ENCODE measurements around the gene S100A1. TPM values are rescaled to one million over a fixed set of nuclear protein-coding genes. Genes with fewer than 3 reads are reported as not detected.
A peak's percentile ranks its signal among the peaks of the same experiment; 100 is the strongest.

Gene S100A1
- total and polyA plus RNA-seq, 2 experiments from 2014 or later, result 1.3 to 2.7 TPM

DNA sequence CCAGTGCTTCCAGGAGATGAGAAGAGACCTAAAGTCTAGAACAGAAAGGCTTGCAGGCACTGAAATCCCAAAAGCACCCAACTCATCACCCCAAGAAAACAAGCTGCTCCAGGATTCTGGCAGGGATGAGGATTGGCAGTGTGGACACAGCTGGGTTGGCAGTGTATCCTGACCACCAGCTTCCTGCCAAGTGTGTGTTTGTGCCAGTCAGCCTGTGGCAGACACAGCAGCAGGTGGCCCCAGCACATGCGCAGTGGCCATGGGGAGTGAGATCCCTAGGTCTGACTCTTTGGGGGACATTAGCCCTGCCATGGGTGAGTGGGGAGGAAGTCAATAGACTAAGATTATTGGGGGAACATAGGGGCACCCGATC lies 21.6 kb downstream of the S100A1 start:
- DNase-seq (ENCODE audit: low spot score), result no peak
- Histone ChIP-seq H2AFZ (no peak overlapping the region), H3K4me1 (ENCODE audit: insufficient read depth) (peaks cover 2% of the 10 kb centered on the region), H3K4me3 (no peak overlapping the region), H3K36me3 (replicated peaks; ENCODE audit: insufficient read depth, low read depth) (peaks cover 8% of the 10 kb centered on the region), H3K4me2 (no peak overlapping the region), H3K79me2 (peaks cover 3% of the 10 kb centered on the region), H3K27ac (no peak overlapping the region), H3K27me3 (no peaks in the 10 kb centered on the region), H4K20me1 (ENCODE audit: insufficient read depth, poor library complexity, severe bottlenecking) (no peaks in the 10 kb centered on the region), H3K9me3 (ENCODE audit: low read depth) (no peaks in the 10 kb centered on the region), H3K9me2 (replicated peaks; ENCODE audit: insufficient read depth) (no peaks in the 10 kb centered on the region)
- no peak for TF ChIP-seq EZH2phosphoT487 (IDR thresholded peaks at IDR 0.05; ENCODE audit: low read depth, severe bottlenecking, unreplicated experiment)
- TF ChIP-seq, protein P1, sequence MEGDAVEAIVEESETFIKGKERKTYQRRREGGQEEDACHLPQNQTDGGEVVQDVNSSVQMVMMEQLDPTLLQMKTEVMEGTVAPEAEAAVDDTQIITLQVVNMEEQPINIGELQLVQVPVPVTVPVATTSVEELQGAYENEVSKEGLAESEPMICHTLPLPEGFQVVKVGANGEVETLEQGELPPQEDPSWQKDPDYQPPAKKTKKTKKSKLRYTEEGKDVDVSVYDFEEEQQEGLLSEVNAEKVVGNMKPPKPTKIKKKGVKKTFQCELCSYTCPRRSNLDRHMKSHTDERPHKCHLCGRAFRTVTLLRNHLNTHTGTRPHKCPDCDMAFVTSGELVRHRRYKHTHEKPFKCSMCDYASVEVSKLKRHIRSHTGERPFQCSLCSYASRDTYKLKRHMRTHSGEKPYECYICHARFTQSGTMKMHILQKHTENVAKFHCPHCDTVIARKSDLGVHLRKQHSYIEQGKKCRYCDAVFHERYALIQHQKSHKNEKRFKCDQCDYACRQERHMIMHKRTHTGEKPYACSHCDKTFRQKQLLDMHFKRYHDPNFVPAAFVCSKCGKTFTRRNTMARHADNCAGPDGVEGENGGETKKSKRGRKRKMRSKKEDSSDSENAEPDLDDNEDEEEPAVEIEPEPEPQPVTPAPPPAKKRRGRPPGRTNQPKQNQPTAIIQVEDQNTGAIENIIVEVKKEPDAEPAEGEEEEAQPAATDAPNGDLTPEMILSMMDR (IDR thresholded peaks at IDR 0.05; ENCODE audit: poor library complexity), result no peak
- TF ChIP-seq EZH2 (IDR thresholded peaks at IDR 0.05; ENCODE audit: borderline replicate concordance), result no peak
- 93% methylated on average over 2 of the region's 2 CpGs for WGBS (ENCODE audit: low lambda C conversion rate, missing lambda C conversion rate)

DNA sequence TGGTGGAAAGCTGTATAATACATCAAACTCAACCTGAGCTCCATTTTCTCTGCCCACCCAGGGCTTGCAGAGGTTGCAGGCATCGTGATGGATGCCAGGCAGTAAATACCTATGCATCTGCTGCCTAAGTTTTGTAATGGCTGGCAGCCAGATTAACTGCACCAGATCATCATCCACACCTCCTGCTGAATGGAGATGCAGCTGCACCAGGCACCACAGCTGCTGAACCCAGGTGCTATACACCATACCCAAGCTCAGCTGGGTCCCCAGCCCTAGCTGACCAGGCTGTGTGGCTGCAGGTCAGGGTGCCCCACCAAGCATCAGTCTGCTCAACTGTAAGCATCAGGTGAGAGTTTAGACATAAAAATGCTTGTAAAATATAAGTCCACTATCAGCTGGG lies 23.5 kb downstream of the S100A1 start:
- Histone ChIP-seq H3K9me2 (replicated peaks; ENCODE audit: insufficient read depth) (no peaks in the 10 kb centered on the region), H3K27ac (no peak overlapping the region), H3K79me2 (no peaks in the 10 kb centered on the region), H3K4me1 (ENCODE audit: insufficient read depth) (no peaks in the 10 kb centered on the region), H4K20me1 (ENCODE audit: insufficient read depth, poor library complexity, severe bottlenecking) (no peaks in the 10 kb centered on the region), H3K4me3 (no peak overlapping the region), H2AFZ (no peak overlapping the region), H3K36me3 (replicated peaks; ENCODE audit: insufficient read depth, low read depth) (no peaks in the 10 kb centered on the region), H3K4me2 (no peak overlapping the region), H3K9me3 (ENCODE audit: low read depth) (no peaks in the 10 kb centered on the region), H3K27me3 (no peaks in the 10 kb centered on the region)
- DNase-seq (ENCODE audit: low spot score), result no peak
- WGBS (ENCODE audit: low lambda C conversion rate, missing lambda C conversion rate), result 81% methylated on average over 1 of the region's 1 CpG
- TF ChIP-seq, protein P1 (IDR thresholded peaks at IDR 0.05; ENCODE audit: poor library complexity), result no peak
- TF ChIP-seq EZH2 (IDR thresholded peaks at IDR 0.05; ENCODE audit: borderline replicate concordance), result no peak
- TF ChIP-seq EZH2phosphoT487 (IDR thresholded peaks at IDR 0.05; ENCODE audit: low read depth, severe bottlenecking, unreplicated experiment), result no peak

DNA sequence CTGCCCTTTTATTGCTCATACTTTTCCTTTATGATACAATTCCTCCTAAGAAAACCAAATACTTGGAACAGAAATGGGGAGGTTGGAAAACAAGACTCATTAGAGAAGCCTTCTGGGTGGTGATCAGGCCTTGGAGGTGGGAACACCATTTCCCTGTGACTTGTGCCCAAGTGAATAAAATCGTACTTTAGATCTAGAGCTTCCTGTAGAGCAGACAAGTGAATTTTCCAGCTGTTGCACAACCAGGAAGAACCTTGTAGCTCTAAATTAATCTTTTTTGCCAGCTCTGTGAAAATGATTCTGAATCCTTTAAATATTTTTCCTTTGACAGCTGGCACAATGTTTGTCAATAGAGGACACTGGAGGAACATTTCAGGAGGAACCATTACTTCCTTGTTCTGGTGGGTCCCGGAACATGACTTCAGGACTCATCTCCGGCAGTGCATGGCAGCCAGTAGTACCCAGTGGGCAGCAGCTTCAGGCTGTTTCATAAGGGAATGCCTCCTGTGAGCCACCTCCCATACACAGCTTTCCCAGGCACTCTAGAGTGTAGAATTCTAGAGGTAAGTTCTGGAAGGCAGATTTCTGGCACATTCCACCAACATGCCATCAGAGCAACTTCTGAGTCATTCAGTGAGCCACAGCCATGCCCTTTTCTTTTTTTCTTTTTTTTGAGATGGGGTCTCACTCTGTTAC lies 24.7 kb downstream of the S100A1 start:
- no peaks in the 10 kb centered on the region for H3K9me3 ChIP-seq (ENCODE audit: low read depth)
- H3K79me2 ChIP-seq, result no peaks in the 10 kb centered on the region
- no peak overlapping the region for H3K4me3 ChIP-seq
- WGBS (ENCODE audit: low lambda C conversion rate, missing lambda C conversion rate), result 89% methylated on average over 3 of the region's 3 CpGs
- TF ChIP-seq EZH2phosphoT487 (IDR thresholded peaks at IDR 0.05; ENCODE audit: low read depth, severe bottlenecking, unreplicated experiment) (no peak), EZH2 (IDR thresholded peaks at IDR 0.05; ENCODE audit: borderline replicate concordance) (no peak)
- TF ChIP-seq, protein P1 (IDR thresholded peaks at IDR 0.05; ENCODE audit: poor library complexity), result no peak
- DNase-seq (ENCODE audit: low spot score), result peak; percentile 14
- no peaks in the 10 kb centered on the region for H3K36me3 ChIP-seq (replicated peaks; ENCODE audit: insufficient read depth, low read depth)
- H3K4me1 ChIP-seq (ENCODE audit: insufficient read depth), result no peaks in the 10 kb centered on the region
- no peaks in the 10 kb centered on the region for H3K27me3 ChIP-seq
- H3K27ac ChIP-seq, result peak overlapping the region; percentile 48
- peak overlapping the region; percentile 66 for H2AFZ ChIP-seq
- H3K9me2 ChIP-seq (replicated peaks; ENCODE audit: insufficient read depth), result no peaks in the 10 kb centered on the region
- peak overlapping the region; percentile 33 for H3K4me2 ChIP-seq
- no peaks in the 10 kb centered on the region for H4K20me1 ChIP-seq (ENCODE audit: insufficient read depth, poor library complexity, severe bottlenecking)
